ENCODE results near the gene DKC1. TPM values are rescaled to one million over a fixed set of nuclear protein-coding genes. Genes with fewer than 3 reads are reported as not detected.
A peak's percentile ranks its signal among the peaks of the same experiment; 100 is the strongest.

The DKC1 gene
- total and polyA plus RNA-seq, 2 of the 13 experiments (the other 11 are each of a cell fraction or from before 2014, with no cell fraction given): 61.6 to 102 TPM

GRCh38 chrX:154799556-154800348, 37.1 kb downstream of the DKC1 start (continued):
- TF ChIP-seq ZNF281 (CRISPR knock-in tag; IDR thresholded peaks at IDR 0.05; ENCODE audit: borderline replicate concordance): 0 out of 2 replicates have a peak, but pooled peaks have one; percentile 23
- TF ChIP-seq GFI1 (CRISPR knock-in tag; IDR thresholded peaks at IDR 0.05; ENCODE audit: borderline replicate concordance): 0 out of 2 replicates have a peak, but pooled peaks have one; percentile 25
- TF ChIP-seq ZNF747 (CRISPR knock-in tag; IDR thresholded peaks at IDR 0.05; ENCODE audit: borderline replicate concordance): no peak
- TF ChIP-seq GABPB1 (CRISPR knock-in tag; IDR thresholded peaks at IDR 0.05): 0 out of 2 replicates have a peak, but pooled peaks have one; percentile 36
- TF ChIP-seq, protein P1, sequence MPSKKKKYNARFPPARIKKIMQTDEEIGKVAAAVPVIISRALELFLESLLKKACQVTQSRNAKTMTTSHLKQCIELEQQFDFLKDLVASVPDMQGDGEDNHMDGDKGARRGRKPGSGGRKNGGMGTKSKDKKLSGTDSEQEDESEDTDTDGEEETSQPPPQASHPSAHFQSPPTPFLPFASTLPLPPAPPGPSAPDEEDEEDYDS (CRISPR knock-in tag; IDR thresholded peaks at IDR 0.05): no peak
- peak; percentile 68 for TF ChIP-seq FOXP4 (CRISPR knock-in tag; IDR thresholded peaks at IDR 0.05)
- peak; percentile 48 for TF ChIP-seq SP5 (CRISPR knock-in tag; IDR thresholded peaks at IDR 0.05; ENCODE audit: borderline replicate concordance, low read depth)
- TF ChIP-seq RFXAP (CRISPR knock-in tag; IDR thresholded peaks at IDR 0.05; ENCODE audit: borderline replicate concordance): no peak
- TF ChIP-seq ASH2L (IDR thresholded peaks at IDR 0.05; ENCODE audit: insufficient read length, low read depth, low read length): peak; percentile 75
- TF ChIP-seq TEAD3 (CRISPR knock-in tag; optimal IDR thresholded peaks at IDR 0.05; ENCODE audit: borderline replicate concordance): peak; percentile 61
- TF ChIP-seq PHF8 (CRISPR knock-in tag; IDR thresholded peaks at IDR 0.05): no peak
- no peak for TF ChIP-seq ZNF879 (CRISPR knock-in tag; IDR thresholded peaks at IDR 0.05)
- TF ChIP-seq CTCF (CRISPR knock-in tag; IDR thresholded peaks at IDR 0.05): no peak
- TF ChIP-seq, protein P2, sequence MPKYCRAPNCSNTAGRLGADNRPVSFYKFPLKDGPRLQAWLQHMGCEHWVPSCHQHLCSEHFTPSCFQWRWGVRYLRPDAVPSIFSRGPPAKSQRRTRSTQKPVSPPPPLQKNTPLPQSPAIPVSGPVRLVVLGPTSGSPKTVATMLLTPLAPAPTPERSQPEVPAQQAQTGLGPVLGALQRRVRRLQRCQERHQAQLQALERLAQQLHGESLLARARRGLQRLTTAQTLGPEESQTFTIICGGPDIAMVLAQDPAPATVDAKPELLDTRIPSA (CRISPR knock-in tag; IDR thresholded peaks at IDR 0.05; ENCODE audit: borderline replicate concordance): no peak
- TF ChIP-seq ZNF329 (CRISPR knock-in tag; IDR thresholded peaks at IDR 0.05; ENCODE audit: low read depth): no peak
- TF ChIP-seq FOXK1 (CRISPR knock-in tag; IDR thresholded peaks at IDR 0.05; ENCODE audit: borderline replicate concordance, low read depth): peak; percentile 59; the same call in 1 of the 2 replicates
- peak; percentile 89 for TF ChIP-seq TCF7 (IDR thresholded peaks at IDR 0.05; ENCODE audit: low read depth)

Data from HepG2 (cell line).